ENCODE measurements around the gene CIAO2B.

GRCh38 chr16:66923866-66924265 is 10.3 kb downstream of the CIAO2B start:
- TF ChIP-seq EZH2 (IDR thresholded peaks at IDR 0.05; ENCODE audit: borderline replicate concordance, insufficient read depth, low read length, poor library complexity, severe bottlenecking) (no peak), REST (IDR thresholded peaks at IDR 0.05; ENCODE audit: borderline replicate concordance) (no peak), CTCF (IDR thresholded peaks at IDR 0.05; ENCODE audit: poor library complexity, severe bottlenecking) (no peak), MXI1 (conservative IDR thresholded peaks at IDR 0.05; ENCODE audit: poor library complexity, severe bottlenecking) (no peak), POLR2AphosphoS5 (IDR thresholded peaks at IDR 0.05) (no peak), EP300 (conservative IDR thresholded peaks at IDR 0.05; ENCODE audit: poor library complexity, severe bottlenecking) (no peak), SMC3 (conservative IDR thresholded peaks at IDR 0.05; ENCODE audit: poor library complexity) (no peak), TAF1 (IDR thresholded peaks at IDR 0.05; ENCODE audit: low read depth) (no peak), RAD21 (conservative IDR thresholded peaks at IDR 0.05) (no peak)
